Glutamatergic neuron (in vitro differentiated cells): ENCODE measurements around the gene NTRK2. TPM values are rescaled to one million over a fixed set of nuclear protein-coding genes. Genes with fewer than 3 reads are reported as not detected.

Source experiments
- DNase-seq: peaks from one replicate; pipeline ENCODE4 v3.0.0; 2022
- H3K27ac Mint-ChIP-seq: one replicate; pipeline ENCODE4 v1.8.0; 2020; ENCODE audit warnings: mild to moderate bottlenecking, mixed read lengths, inconsistent platforms; ENCODE audit not compliant: unreplicated experiment
- H3K27me3 Mint-ChIP-seq: one replicate; pipeline ENCODE4 v1.8.0; 2020; ENCODE audit warnings: mild to moderate bottlenecking, moderate library complexity, mixed read lengths, inconsistent platforms; ENCODE audit not compliant: unreplicated experiment
- H3K36me3 Mint-ChIP-seq: one replicate; pipeline ENCODE4 v1.8.0; 2020; ENCODE audit warnings: mild to moderate bottlenecking, mixed read lengths, inconsistent platforms; ENCODE audit not compliant: unreplicated experiment
- H3K4me1 Mint-ChIP-seq: one replicate; pipeline ENCODE4 v1.8.0; 2020; ENCODE audit warnings: mild to moderate bottlenecking, low read depth, mixed read lengths, inconsistent platforms; ENCODE audit not compliant: unreplicated experiment
- H3K4me3 Mint-ChIP-seq: one replicate; pipeline ENCODE4 v1.8.0; 2020; ENCODE audit warnings: mild to moderate bottlenecking, mixed read lengths, inconsistent platforms; ENCODE audit not compliant: unreplicated experiment
- H3K9me3 Mint-ChIP-seq: one replicate; pipeline ENCODE4 v1.8.0; 2020; ENCODE audit warnings: mild to moderate bottlenecking, moderate library complexity, mixed read lengths, inconsistent platforms; ENCODE audit not compliant: unreplicated experiment
- total RNA-seq: library from RNA; stranded (reverse); fragmentation: NEBNext Ultra II Directional; extraction: Animal tissue kit (Norgen Biotek cat#: 25700); gene quantifications from one replicate; pipeline ENCODE4 v1.2.1, GENCODE V29; 2021; ENCODE audit not compliant: unreplicated experiment
- TF ChIP-seq, protein P1 (sequence below): fragments of 200-600 bp; sonication (generic); IDR thresholded peaks from one replicate; pipeline ENCODE4 v1.5.0; 2021; ENCODE audit not compliant: partially characterized antibody, unreplicated experiment

NTRK2 gene
- total RNA-seq, 1 donor from 2014 or later = 2.1 TPM

DNA sequence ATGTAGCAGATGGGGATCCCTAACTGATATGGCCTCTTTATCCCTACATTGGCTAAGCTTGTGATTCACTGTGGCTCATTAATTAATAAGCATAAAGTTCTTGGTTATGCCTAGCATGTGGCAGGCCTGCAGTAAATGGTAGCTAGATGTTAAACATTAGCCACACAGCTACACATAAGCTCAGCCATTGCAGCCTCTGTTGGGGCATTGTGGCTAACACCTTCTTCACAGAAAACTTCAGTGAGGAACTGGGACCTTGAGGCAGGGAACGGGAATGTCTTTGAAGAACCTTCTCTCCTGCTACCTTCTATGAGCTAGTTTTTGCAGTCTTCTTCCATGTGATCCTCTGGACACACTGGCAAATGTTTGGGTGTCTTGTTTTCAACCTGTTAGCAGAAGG is 338.2 kb downstream of the NTRK2 start:
- Mint-ChIP-seq H3K27ac (no peak overlapping the region), H3K4me1 (no peaks in the 10 kb centered on the region), H3K27me3 (peaks cover 5% of the 10 kb centered on the region), H3K9me3 (no peaks in the 10 kb centered on the region), H3K36me3 (no peaks in the 10 kb centered on the region), H3K4me3 (no peak overlapping the region)
- DNase-seq = no peak
- TF ChIP-seq, protein P1, sequence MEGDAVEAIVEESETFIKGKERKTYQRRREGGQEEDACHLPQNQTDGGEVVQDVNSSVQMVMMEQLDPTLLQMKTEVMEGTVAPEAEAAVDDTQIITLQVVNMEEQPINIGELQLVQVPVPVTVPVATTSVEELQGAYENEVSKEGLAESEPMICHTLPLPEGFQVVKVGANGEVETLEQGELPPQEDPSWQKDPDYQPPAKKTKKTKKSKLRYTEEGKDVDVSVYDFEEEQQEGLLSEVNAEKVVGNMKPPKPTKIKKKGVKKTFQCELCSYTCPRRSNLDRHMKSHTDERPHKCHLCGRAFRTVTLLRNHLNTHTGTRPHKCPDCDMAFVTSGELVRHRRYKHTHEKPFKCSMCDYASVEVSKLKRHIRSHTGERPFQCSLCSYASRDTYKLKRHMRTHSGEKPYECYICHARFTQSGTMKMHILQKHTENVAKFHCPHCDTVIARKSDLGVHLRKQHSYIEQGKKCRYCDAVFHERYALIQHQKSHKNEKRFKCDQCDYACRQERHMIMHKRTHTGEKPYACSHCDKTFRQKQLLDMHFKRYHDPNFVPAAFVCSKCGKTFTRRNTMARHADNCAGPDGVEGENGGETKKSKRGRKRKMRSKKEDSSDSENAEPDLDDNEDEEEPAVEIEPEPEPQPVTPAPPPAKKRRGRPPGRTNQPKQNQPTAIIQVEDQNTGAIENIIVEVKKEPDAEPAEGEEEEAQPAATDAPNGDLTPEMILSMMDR = no peak

DNA sequence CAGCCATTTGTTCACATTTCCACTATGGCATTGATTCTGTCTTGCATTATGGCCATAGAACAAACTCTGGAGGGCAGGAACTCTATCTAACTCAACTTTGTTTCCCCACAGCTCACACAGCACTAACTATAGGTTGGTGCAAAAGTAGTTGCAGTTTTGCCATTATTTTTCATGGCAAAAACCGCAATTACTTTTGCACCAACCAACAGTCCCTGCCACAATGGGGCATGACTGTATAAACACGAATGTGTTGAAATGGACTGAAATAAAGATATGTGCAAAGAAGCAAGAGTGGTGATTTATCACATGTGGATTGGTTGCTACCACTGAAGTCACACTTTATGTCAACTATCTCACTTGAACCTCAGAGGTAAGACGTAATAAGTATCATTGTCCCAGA is 338.7 kb downstream of the NTRK2 start:
- Mint-ChIP-seq H3K27ac (no peak overlapping the region), H3K4me3 (no peak overlapping the region), H3K27me3 (peaks cover 5% of the 10 kb centered on the region), H3K9me3 (no peaks in the 10 kb centered on the region), H3K4me1 (no peaks in the 10 kb centered on the region), H3K36me3 (no peaks in the 10 kb centered on the region)
- DNase-seq = no peak
- TF ChIP-seq, protein P1 = no peak

DNA sequence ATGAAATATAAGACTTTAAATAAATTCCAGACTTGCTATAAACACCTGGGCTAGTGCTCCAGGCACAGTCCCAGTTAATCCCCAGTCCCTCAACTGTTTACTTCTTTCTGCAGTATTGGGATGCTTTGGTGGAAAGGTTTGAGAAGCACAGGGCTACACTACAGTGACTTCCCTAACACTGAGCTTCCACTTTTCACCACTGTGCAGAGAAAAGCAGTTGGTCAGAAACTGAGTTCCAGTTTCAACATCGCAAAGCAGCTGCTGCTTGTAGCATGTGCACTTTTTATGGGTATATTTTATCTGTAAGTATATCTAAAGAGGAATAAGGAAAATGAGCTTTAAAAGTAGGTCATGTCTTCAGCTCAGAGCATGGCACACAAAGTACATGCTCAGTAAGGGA is 339.7 kb downstream of the NTRK2 start:
- no peak for DNase-seq
- Mint-ChIP-seq H3K4me1 (no peaks in the 10 kb centered on the region), H3K4me3 (no peak overlapping the region), H3K27me3 (peaks cover 5% of the 10 kb centered on the region), H3K36me3 (no peaks in the 10 kb centered on the region), H3K27ac (no peak overlapping the region), H3K9me3 (no peaks in the 10 kb centered on the region)
- TF ChIP-seq, protein P1 = no peak

DNA sequence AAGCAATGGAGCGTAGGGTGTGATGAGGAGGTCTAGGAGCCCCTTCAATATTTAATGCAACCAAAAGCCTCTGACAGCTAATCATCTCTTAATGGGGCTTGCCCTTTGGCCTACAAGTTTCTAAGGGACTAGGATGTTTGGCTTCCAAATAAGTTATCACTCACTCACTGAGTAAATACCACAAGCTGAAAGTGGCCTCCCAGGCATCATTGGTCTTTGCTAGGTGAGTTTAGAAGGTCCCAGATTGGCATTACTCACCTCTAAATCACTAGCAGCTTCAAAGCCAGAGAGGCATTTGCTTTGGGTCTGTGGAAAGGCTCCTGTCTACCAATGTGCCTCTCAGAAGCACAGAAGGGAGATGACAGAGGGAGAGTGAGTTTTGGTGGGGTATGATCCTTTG is 344.2 kb downstream of the NTRK2 start:
- Mint-ChIP-seq H3K27ac (no peak overlapping the region), H3K4me3 (no peak overlapping the region), H3K4me1 (no peaks in the 10 kb centered on the region), H3K27me3 (no peaks in the 10 kb centered on the region), H3K36me3 (no peaks in the 10 kb centered on the region), H3K9me3 (no peaks in the 10 kb centered on the region)
- DNase-seq = no peak
- TF ChIP-seq, protein P1 = no peak

DNA sequence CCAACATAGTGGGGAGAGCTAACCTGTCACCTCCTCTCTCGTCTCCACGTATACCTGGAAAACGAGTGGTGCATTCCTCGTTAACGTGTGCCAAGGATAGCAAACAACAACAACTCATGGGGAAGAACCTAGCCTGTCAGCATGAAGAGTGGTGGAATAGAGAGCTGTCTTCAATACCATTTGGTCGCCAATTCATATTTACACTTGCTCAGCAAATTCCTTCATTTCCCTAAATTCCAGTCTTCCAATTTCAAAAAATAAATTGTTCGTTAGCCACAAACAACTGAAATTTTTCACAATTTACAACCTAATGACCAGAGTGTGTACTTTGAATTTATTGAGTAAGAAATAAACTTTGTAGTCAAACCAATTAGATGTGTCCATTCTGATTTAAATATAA is 344.8 kb downstream of the NTRK2 start:
- H3K36me3 Mint-ChIP-seq = no peaks in the 10 kb centered on the region
- no peak overlapping the region for H3K27ac Mint-ChIP-seq
- TF ChIP-seq, protein P1 = no peak
- DNase-seq = no peak
- H3K4me1 Mint-ChIP-seq = no peaks in the 10 kb centered on the region
- no peaks in the 10 kb centered on the region for H3K27me3 Mint-ChIP-seq
- no peaks in the 10 kb centered on the region for H3K9me3 Mint-ChIP-seq
- no peak overlapping the region for H3K4me3 Mint-ChIP-seq
